Measurements from ENCODE around the gene TJP1.

DNA sequence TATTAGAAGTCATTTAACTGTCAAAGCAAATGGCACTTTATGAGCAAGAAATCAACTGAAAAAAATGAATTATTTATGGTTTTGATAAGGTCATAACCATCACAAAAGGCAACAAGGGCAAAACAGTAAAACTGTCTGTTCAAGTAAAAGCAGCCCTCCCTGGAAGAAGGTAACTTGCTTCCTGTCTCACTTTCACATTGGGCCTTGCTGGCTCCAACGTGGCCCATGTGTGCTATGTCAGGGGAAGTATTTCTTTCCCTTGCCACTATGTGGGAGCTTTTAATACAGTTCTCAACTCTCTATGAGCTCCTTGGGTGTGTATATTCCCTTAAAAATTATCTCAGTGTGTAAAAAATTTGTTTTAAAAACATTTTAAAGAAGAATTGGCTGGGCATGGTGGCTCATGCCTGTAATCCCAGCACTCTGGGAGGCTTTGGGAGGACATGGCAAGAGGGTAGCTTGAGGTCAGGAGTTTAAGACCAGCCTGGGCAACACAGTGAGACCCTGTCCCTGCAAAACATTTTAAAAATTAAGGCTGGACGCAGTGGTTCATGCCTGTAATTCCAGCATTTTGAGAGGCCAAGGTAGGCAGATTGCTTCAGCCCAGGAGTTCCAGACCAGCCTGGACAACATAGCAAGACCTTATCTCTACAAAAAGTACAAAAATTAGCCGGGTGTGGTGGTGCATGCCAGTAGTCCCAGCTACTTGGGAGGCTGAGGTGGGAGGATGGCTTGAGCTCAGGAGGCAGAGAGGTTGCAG, 45.2 kb upstream of the TJP1 start:
- TF ChIP-seq ZNF609 (CRISPR knock-in tag; IDR thresholded peaks at IDR 0.05; ENCODE audit: borderline replicate concordance) (no peak), EZH2 (IDR thresholded peaks at IDR 0.05; ENCODE audit: borderline replicate concordance, low read depth, low read length) (no peak), DMBX1 (CRISPR knock-in tag; IDR thresholded peaks at IDR 0.05; ENCODE audit: borderline replicate concordance) (no peak), MEF2D (tag; conservative IDR thresholded peaks at IDR 0.05; ENCODE audit: low read depth) (no peak), RREB1 (CRISPR knock-in tag; IDR thresholded peaks at IDR 0.05) (no peak), ZBTB43 (CRISPR knock-in tag; IDR thresholded peaks at IDR 0.05) (no peak), POLR2A (conservative IDR thresholded peaks at IDR 0.05) (no peak), CCAR2 (IDR thresholded peaks at IDR 0.05; ENCODE audit: low read depth, low read length) (no peak), IRF1 (CRISPR knock-in tag; IDR thresholded peaks at IDR 0.05; ENCODE audit: borderline replicate concordance) (no peak)
